Upper lobe of left lung (tissue), 6 donors: ENCODE results near the gene GTPBP6. TPM values are rescaled to one million over a fixed set of nuclear protein-coding genes. Genes with fewer than 3 reads are reported as not detected.
"Not testable (repeated sequence)": the region's sequence is repeated elsewhere in the genome, so short reads cannot be mapped to it uniquely, and the experiment has no call there.

ENCODE experiments used
- ATAC-seq, 2 donors: fragments of 200-7000 bp; cut with Tn5 transposase; one replicate each; pipeline ENCODE4 v1.9.1; 2022; ENCODE audit warnings: mild to moderate bottlenecking in 2 of 2, moderate library complexity in 2 of 2; ENCODE audit not compliant: low FRiP score in 2 of 2
- DNase-seq, 2 donors: peaks; one replicate each; pipeline ENCODE4 v3.0.0-alpha.2; 2019 to 2020
- H3K27ac ChIP-seq, 4 donors: fragments of 200-600 bp; sonication (generic); one replicate each; pipeline ENCODE4 v1.5.1; 2016 to 2019
- H3K27me3 ChIP-seq, 4 donors: fragments of 200-600 bp; sonication (generic); one replicate each; pipeline ENCODE4 v1.5.1; 2017 to 2019
- H3K36me3 ChIP-seq, 4 donors: fragments of 200-600 bp; sonication (generic); one replicate each; pipeline ENCODE4 v1.5.1; 2016 to 2019
- H3K4me1 ChIP-seq, 4 donors: fragments of 200-600 bp; sonication (generic); one replicate each; pipeline ENCODE4 v1.5.1; 2018 to 2019
- H3K4me3 ChIP-seq, 4 donors: fragments of 200-600 bp; sonication (generic); one replicate each; pipeline ENCODE4 v1.5.1; 2017 to 2019; ENCODE audit warnings: mild to moderate bottlenecking in 2 of 4, moderate library complexity in 1 of 4
- H3K9me3 ChIP-seq, 4 donors: fragments of 200-600 bp; sonication (generic); one replicate each; pipeline ENCODE4 v1.5.1; 2018 to 2019
- CTCF ChIP-seq, 6 experiments: fragments of 450-650 bp in 4 of 6; fragments of 200-600 bp in 2 of 6; sonication (generic) in 2 of 6; IDR thresholded peaks; one replicate each; pipeline ENCODE4 v1.5.1; 2016 to 2019; ENCODE audit warnings: antibody characterized with exemption in 6 of 6
- EP300 ChIP-seq, 4 donors: sonication (generic); formaldehyde crosslinking; IDR thresholded peaks; one replicate each; pipeline ENCODE4 v1.5.1; 2017; ENCODE audit warnings: antibody characterized with exemption in 4 of 4, control low read depth in 2 of 4
- POLR2A ChIP-seq, 4 donors: fragments of 450-650 bp; IDR thresholded peaks; one replicate each; pipeline ENCODE4 v1.5.1; 2016 to 2017; ENCODE audit warnings: antibody characterized with exemption in 4 of 4, mild to moderate bottlenecking in 2 of 4
- POLR2AphosphoS5 ChIP-seq, 2 donors: sonication (generic); formaldehyde crosslinking; IDR thresholded peaks; one replicate each; pipeline ENCODE4 v1.5.1; 2017; ENCODE audit warnings: antibody characterized with exemption in 2 of 2
- WGBS, 2 donors: methylation state at CpG; one replicate each; pipeline ENCODE4 v1.1.5; 2017 to 2018; 5-methylcytosine and 5-hydroxymethylcytosine counted together
- total RNA-seq, 6 donors: library from RNA; depleted of rRNA in 4 of 6; stranded (reverse); fragments of >200 nt in 4 of 6; gene quantifications; one replicate each; pipeline versions ENCODE4 v1.1.0 to v1.2.1, GENCODE V29; 2016 to 2021
- donor health status: DM: no; HTN: no; CAD: no; lungs with moderate emphysema.
- donor health status: DM: no; HTN: yes; CAD: no; lungs with severe emphysema.

GTPBP6 gene
- total RNA-seq, 6 donors from 2014 or later = 34.6 to 69.9 (median 61.0) TPM

GRCh38 chrX:351736-352135 is 33.1 kb upstream of the GTPBP6 start:
- 92 to 95% methylated on average over 10 of the region's 10 CpGs for WGBS, 2 donors
- TF ChIP-seq POLR2AphosphoS5 (IDR thresholded peaks at IDR 0.05) (no peak), POLR2A (IDR thresholded peaks at IDR 0.05) (no peak), CTCF (IDR thresholded peaks at IDR 0.05) (no peak), EP300 (IDR thresholded peaks at IDR 0.05) (no peak)
- no peak for ATAC-seq
- H3K4me1 ChIP-seq = no peaks in the 10 kb centered on the region
- H3K36me3 ChIP-seq = peaks cover 0 to 1% (median under 1%) of the 10 kb centered on the region in 4 donors
- H3K9me3 ChIP-seq = no peaks in the 10 kb centered on the region
- H3K27me3 ChIP-seq = no peaks in the 10 kb centered on the region
- H3K4me3 ChIP-seq = no peak overlapping the region
- DNase-seq = no peak
- no peak overlapping the region for H3K27ac ChIP-seq

GRCh38 chrX:351324-351641 is 32.7 kb upstream of the GTPBP6 start:
- DNase-seq, H3K27ac ChIP-seq, H3K27me3 ChIP-seq, H3K36me3 ChIP-seq, H3K4me1 ChIP-seq, ATAC-seq, H3K9me3 ChIP-seq, H3K4me3 ChIP-seq: not testable (repeated sequence)
- WGBS, 2 donors = 97 to 98% methylated on average over 13 of the region's 13 CpGs

GRCh38 chrX:350534-351323 is 32.1 kb upstream of the GTPBP6 start:
- no peaks in the 10 kb centered on the region for H3K27me3 ChIP-seq
- no peak for TF ChIP-seq POLR2AphosphoS5 (IDR thresholded peaks at IDR 0.05)
- TF ChIP-seq EP300 (IDR thresholded peaks at IDR 0.05) = no peak
- no peak for TF ChIP-seq POLR2A (IDR thresholded peaks at IDR 0.05)
- no peak for TF ChIP-seq CTCF (IDR thresholded peaks at IDR 0.05)
- DNase-seq (peak in 1 of 2 donors; percentile 79), ATAC-seq (no peak)
- no peak overlapping the region for H3K27ac ChIP-seq
- no peak overlapping the region for H3K4me3 ChIP-seq
- no peaks in the 10 kb centered on the region for H3K9me3 ChIP-seq
- H3K36me3 ChIP-seq = peaks cover 0 to 5% (median 2%) of the 10 kb centered on the region in 4 donors
- no peaks in the 10 kb centered on the region for H3K4me1 ChIP-seq
- 96% methylated on average over 59 of the region's 61 CpGs for WGBS, 2 donors

- Histone ChIP-seq H3K9me3 (no peaks in the 10 kb centered on the region), H3K4me1 (no peaks in the 10 kb centered on the region), H3K36me3 (peaks cover 0 to 7% (median 3%) of the 10 kb centered on the region in 4 donors), H3K27me3 (no peaks in the 10 kb centered on the region), H3K4me3 (no peak overlapping the region), H3K27ac (no peak overlapping the region)
- WGBS, 2 donors = 82 to 87% methylated on average over 14 to 20 of the region's 20 CpGs
- TF ChIP-seq EP300 (IDR thresholded peaks at IDR 0.05) (no peak), CTCF (IDR thresholded peaks at IDR 0.05) (no peak), POLR2AphosphoS5 (IDR thresholded peaks at IDR 0.05) (no peak), POLR2A (IDR thresholded peaks at IDR 0.05) (no peak)
- no peak for ATAC-seq
- no peak for DNase-seq
Observed at GRCh38 chrX:350148-350533, 31.5 kb upstream of the GTPBP6 start.

GRCh38 chrX:349702-350101 is 31.1 kb upstream of the GTPBP6 start:
- ATAC-seq (no peak), DNase-seq (no peak)
- H3K36me3 ChIP-seq = peaks cover 0 to 12% (median 3%) of the 10 kb centered on the region in 4 donors
- WGBS, 2 donors = 85 to 86% methylated on average over 10 of the region's 10 CpGs
- TF ChIP-seq POLR2AphosphoS5 (IDR thresholded peaks at IDR 0.05) = no peak
- no peak for TF ChIP-seq CTCF (IDR thresholded peaks at IDR 0.05)
- no peak for TF ChIP-seq POLR2A (IDR thresholded peaks at IDR 0.05)
- TF ChIP-seq EP300 (IDR thresholded peaks at IDR 0.05) = no peak
- H3K27me3 ChIP-seq = no peaks in the 10 kb centered on the region
- H3K4me1 ChIP-seq = no peaks in the 10 kb centered on the region
- H3K27ac ChIP-seq = no peak overlapping the region
- no peak overlapping the region for H3K4me3 ChIP-seq
- no peaks in the 10 kb centered on the region for H3K9me3 ChIP-seq
